ENCODE measurements around the gene ZNF283.
A peak's percentile ranks its signal among the peaks of the same experiment; 100 is the strongest.

ZNF283 gene

GRCh38 chr19:43826787-43827754 lies at the start of gene ZNF283:
Gene ZNF283, plus strand, starts transcription at chr19:43827321. Its CDS starts 6,184 bp downstream, at chr19:43833505.
- peak; percentile 87 to 89 for DNase-seq

DNA sequence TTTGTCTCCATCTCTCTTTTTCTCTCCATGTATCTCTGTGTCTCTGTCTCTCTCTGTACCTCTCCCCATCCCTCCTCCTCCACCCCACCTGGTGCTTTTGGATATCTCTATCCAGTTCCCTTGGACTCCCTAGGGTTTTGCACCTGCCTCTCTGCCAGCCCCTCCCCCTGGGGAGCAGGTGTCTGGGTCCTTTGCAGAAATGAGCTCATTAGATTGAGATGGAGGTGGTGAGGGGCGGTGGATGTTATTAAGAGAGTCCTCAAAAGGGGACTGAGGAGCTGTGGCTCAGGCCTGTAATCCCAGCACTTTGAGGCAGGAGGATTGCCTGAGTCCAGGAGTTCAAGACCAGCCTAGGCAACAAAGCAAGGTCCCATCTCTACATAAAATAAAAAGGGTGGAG lies 48.5 kb upstream of the ZNF283 start:
- no peak for DNase-seq

DNA sequence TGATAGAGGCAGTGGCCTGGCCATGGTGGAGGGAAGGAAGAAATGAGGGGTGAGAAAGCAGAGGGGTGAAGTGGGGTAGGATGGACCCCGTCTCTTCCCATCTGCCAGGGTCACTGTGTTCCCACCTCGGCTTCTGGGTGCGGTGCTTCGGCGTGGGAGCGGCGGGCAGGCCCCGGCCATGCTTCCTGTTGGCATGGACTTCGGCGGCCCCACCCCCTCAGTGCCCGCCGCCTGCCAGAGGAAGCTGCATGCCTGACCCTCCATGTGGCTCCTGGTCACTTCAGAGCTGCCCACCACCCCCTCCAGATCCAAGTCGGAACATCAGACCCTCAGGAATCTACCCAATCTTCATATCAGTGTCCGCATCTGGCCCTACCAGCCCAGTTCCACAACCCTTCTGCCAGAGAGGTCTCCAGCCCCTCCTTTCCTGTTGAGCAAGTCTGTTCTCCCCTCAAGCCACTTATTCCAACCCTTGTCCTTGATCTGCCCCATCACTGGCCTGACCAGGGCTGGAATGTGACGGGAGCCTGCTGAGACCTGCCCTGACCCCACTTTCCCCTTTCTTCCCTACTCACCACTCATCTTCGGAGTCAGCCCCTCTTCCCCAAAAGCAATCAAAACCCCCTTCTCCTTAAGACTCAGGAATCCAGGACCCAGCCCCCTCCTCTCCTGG lies 47.8 kb upstream of the ZNF283 start:
- no peak for DNase-seq

GRCh38 chr19:43779820-43780219 lies 47.3 kb upstream of the ZNF283 start:
- no peak for DNase-seq

GRCh38 chr19:43780706-43781525 lies 46.2 kb upstream of the ZNF283 start, which contains the start of gene KCNN4:
Gene KCNN4, minus strand, starts transcription at chr19:43780973. Its CDS starts 112 bp downstream, at chr19:43780861.
- peak; percentile 65 to 80 for DNase-seq

DNA sequence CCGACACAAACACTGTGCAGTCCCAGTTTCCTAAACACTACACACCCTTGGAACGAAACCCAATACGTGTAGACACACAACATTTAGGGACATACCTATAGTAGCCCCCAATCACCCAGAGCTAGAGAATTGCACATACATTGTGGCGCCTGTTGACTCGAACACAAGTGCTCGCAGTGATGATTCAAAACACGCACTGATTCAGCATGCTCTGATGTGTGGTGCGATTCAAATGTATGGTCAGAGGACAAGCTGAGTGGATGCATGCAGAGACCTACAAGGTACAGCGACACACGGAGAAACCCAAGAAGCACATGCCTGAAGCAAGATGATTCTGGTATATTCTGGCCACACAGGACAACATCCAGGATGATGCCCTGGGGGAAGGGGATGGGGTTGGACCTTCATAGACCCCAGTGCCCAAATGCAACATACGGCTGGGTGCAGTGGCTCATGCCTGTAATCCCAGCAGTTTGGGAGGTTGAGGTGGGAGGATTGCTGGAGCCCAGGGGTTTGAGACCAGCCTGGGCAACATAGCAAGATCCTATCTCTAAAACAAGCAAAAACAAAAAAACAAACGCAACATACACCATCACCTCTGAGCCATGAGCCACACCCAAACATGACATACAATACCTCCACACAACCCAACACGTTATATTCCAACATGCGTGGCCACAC lies 45.4 kb upstream of the ZNF283 start:
- no peak for DNase-seq

DNA sequence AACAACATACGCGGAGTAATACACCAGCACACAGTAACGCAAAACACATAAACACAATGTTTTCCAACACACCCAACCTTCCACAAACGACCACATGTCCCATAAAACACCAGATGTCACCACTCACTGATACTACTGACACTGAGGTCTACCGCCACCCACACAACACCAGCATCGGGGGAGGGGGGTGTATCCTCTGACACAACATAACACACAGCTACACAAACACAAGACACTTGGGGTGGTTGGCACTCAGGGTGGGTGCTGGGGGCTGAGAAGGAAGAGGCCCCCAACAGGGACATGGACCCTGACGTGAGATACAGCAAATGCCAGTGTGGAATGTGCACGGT lies 44.8 kb upstream of the ZNF283 start:
- no peak for DNase-seq

- DNase-seq, result peak in 1 of 2 donors; percentile 43
These were observed 44.4 kb upstream of the ZNF283 start for GRCh38 chr19:43782689-43783231.

- no peak for DNase-seq
These were observed 43.5 kb upstream of the ZNF283 start for GRCh38 chr19:43783636-43784035.

DNA sequence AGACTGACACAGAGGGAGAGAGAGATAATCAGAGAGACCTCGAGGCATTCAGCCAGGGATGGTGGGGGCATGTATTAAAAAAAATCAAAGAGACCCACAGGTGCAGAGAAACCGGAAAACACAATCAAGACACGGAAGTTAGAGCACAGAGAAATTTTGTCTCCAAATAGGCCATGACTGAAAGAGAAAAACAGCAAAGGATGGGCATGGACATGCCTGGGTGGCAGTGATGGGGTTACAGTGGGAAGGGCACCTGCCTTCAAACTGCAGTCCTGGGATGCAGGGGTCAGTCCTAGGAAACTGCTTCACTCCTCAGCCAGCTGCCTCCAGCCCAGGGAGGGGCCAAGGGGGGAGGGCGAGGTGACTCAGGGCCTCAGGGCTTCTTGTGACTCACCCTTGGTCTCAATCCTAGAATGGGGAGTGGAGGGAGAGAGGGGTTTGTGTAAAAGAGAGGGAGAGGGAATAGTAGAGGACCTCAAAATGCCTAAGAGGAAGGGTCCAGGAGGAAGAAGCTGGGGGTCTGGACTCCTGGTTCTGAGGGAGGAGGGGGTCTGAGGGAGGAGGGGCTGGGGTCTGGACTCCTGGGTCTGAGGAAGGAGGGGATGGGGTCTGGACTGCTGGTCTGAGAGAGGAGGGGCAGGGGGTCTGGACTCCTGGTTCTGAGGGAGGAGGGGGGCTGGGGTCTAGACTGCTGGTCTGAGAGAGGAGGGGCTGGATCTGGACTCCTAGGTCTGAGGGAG lies 42.7 kb upstream of the ZNF283 start:
- peak; percentile 49 to 61 for DNase-seq

- peak; percentile 66 to 78 for DNase-seq
These were observed 41.9 kb upstream of the ZNF283 start for GRCh38 chr19:43784981-43785808.

GRCh38 chr19:43786665-43787064 lies 40.5 kb upstream of the ZNF283 start:
- no peak for DNase-seq

GRCh38 chr19:43789029-43789428 lies 38.1 kb upstream of the ZNF283 start:
- DNase-seq, result no peak

GRCh38 chr19:43790587-43790986 lies 36.5 kb upstream of the ZNF283 start:
- DNase-seq, result no peak

DNA sequence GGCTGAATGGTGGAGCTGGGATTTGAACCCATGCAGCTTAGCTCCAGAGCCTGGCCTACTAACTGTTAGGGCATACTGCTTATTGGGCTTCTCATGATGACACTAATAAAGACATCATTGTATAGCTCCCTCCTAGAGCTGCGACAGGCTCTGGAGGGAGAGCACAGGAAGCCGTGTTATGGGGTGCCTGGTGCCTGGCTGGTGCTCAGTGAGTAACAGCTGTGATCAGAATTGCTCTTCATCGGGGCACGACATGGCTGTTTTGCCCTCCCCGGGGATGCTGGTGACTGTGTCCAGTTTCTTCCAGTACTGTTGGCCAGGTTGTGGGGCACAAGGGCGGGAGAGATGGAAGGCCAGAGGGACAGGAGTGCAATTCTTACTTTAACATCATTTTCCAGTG lies 30.0 kb upstream of the ZNF283 start:
- DNase-seq, result no peak

DNA sequence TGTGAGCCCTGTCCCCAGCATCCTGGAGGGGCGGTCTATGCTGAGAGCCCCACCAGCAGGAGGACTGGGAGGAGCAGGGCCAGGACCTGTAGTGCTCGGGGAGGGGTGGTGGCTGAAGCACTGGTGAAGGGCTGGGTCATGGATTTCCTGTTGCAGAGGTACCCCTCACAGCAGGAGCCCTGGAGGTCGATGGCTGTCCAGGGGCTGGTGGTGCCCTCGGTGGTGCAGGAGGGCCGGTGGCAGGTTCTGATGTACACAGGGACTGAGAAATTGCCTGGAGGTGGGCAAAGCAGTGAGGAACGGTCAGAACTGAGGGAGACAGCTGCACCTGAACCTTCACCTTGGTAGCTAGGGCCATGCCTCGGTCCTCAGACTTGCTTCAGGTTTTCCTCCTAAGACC lies 29.6 kb upstream of the ZNF283 start:
- no peak for DNase-seq

DNA sequence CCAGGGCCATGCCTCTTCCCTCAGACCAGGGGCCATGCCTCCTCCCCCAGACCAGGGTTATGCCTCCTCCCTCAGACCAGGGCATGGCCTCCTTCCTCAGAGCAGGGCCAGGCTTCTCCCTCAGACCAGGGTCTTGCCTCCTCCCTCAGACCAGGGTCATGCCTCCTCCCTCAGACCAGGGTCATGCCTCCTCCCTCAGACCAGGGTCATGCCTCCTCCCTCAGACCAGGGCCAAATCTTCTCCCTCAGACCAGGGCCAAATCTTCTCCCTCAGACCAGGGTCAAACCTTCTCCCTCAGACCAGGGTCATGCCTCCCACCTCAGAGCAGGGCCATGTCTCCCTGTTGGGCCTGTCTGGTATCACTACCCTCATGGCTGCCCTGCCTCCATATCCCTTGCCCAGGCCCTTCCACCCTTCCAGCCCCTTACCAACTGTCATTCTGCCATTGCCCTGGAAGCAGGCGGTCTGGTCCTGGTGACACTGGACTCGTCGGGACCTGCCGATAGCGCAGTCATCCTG lies 29.0 kb upstream of the ZNF283 start:
- no peak for DNase-seq

GRCh38 chr19:43798546-43799409 lies 28.3 kb upstream of the ZNF283 start:
- peak; percentile 31 to 42 for DNase-seq

- DNase-seq, result no peak
These were observed 27.5 kb upstream of the ZNF283 start for GRCh38 chr19:43799502-43800142.

Data from CD4-positive, alpha-beta T cell treated with Interleukin-1 beta for 1 hour (primary cell).